Measurements from ENCODE around the gene FAM171A2. TPM values are rescaled to one million over a fixed set of nuclear protein-coding genes. Genes with fewer than 3 reads are reported as not detected.

Gene FAM171A2
- total RNA-seq, 1 donor from 2014 or later, result 1.7 TPM

- Histone ChIP-seq H3K4me3 (peak overlapping the region in 1 of 2 donors; percentile 88), H3K4me1 (peaks cover 7 to 24% of the 10 kb centered on the region in 2 donors), H3K27me3 (no peaks in the 10 kb centered on the region), H3K27ac (peak overlapping the region; percentile 88 to 96), H3K9me3 (no peaks in the 10 kb centered on the region), H3K36me3 (peaks cover under 1 to 3% of the 10 kb centered on the region in 2 donors)
- TF ChIP-seq, protein P1, sequence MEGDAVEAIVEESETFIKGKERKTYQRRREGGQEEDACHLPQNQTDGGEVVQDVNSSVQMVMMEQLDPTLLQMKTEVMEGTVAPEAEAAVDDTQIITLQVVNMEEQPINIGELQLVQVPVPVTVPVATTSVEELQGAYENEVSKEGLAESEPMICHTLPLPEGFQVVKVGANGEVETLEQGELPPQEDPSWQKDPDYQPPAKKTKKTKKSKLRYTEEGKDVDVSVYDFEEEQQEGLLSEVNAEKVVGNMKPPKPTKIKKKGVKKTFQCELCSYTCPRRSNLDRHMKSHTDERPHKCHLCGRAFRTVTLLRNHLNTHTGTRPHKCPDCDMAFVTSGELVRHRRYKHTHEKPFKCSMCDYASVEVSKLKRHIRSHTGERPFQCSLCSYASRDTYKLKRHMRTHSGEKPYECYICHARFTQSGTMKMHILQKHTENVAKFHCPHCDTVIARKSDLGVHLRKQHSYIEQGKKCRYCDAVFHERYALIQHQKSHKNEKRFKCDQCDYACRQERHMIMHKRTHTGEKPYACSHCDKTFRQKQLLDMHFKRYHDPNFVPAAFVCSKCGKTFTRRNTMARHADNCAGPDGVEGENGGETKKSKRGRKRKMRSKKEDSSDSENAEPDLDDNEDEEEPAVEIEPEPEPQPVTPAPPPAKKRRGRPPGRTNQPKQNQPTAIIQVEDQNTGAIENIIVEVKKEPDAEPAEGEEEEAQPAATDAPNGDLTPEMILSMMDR (IDR thresholded peaks at IDR 0.05), result no peak
- intact Hi-C loops (cut with DNase I), result loop anchor here (2.0 to 10.0 kb wide), 2 partner anchors 256 to 422 kb away; partner anchors contain the start of genes G6PC3 and MPP2
- DNase-seq (ENCODE audit: low spot score in 2 of 2), result peak; percentile 89 to 98
Measured at GRCh38 chr17:44326861-44327444, 36.7 kb downstream of the FAM171A2 start.

DNA sequence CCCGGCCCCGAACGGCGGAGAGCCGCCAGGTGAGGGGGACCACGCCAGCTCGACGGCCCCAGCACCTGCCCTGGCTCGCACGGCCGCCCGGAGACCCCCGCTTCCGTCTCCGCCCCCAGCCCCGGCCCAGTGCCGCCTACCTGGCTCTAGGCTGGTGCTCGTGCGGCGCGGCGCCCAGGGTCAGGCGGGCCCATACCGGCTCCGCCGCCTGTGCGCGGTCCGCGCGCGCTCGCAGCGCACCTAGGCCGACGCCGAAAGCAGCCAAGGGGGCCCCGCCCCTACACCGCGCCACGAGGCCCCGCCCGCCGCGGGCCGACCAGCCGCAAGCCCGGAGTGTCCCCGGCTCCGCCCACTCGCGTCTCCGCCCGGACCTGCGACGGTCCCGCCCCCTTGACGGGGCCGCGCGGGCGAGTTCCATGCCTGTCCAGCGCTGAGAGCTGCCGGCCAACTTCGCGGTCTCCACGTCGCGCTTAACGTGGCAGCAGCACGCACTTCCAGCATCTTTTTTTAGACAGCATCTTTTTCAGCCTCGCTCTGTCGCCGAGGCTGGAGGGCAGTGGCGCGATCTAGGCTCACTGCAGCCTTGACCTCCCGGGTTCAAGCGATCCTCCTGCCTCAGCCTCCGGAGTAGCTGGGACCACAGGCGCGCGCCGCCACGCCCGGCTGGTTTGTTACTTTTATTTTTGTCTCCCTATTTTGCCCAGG, 38.9 kb downstream of the FAM171A2 start, which contains the start of gene SLC25A39:
Gene SLC25A39 (minus strand): TSS at position 253 of the 705 bp plus-strand sequence. CDS start 1,261 bp downstream, outside the sequence.
- H3K27me3 ChIP-seq, result no peaks in the 10 kb centered on the region
- H3K4me1 ChIP-seq, result peaks cover 7 to 20% of the 10 kb centered on the region in 2 donors
- H3K36me3 ChIP-seq, result peaks cover 22 to 25% of the 10 kb centered on the region in 2 donors
- H3K4me3 ChIP-seq, result peak within 1 kb of the TSS; percentile 74 to 88
- TF ChIP-seq, protein P1 (IDR thresholded peaks at IDR 0.05), result no peak
- DNase-seq (ENCODE audit: low spot score in 2 of 2), result peak; percentile 67 to 97
- H3K27ac ChIP-seq, result peak within 1 kb of the TSS; percentile 88 to 96
- H3K9me3 ChIP-seq, result no peaks in the 10 kb centered on the region
- intact Hi-C loops (cut with DNase I), result loop anchor here (1.0 to 10.0 kb wide), 6 partner anchors 20 to 420 kb away; partner anchors contain the start of genes GRN and MPP2

DNA sequence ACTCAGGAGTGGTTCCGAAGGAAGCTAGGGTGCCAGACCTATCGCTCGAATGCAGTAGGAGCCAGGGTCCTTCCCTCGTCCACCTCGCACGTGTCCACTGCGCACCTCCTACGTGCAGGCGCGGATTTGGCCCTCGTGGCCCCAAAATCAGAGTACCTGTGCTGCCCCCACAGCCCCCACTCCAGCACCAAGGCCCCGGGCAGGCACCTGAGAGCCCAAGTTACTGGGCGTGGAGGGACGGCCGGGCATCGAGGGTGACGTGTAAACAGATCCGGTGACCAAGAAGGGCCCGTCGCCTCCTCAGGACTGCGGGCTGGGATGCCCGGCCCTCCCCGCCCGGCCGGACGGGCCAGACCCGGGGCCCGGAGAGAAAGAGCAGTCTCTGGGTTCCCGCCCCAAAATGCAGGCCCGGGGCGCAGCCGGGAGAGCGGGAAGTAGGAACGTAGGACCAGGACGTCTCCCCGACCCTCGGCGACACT, 39.5 kb downstream of the FAM171A2 start:
- intact Hi-C loops (cut with DNase I), result loop anchor here (1.0 to 10.0 kb wide), 5 partner anchors 21 to 419 kb away; partner anchors contain the start of genes GRN and MPP2

GRCh38 chr17:44323359-44324091, 40.1 kb downstream of the FAM171A2 start:
- H3K27me3 ChIP-seq, result no peaks in the 10 kb centered on the region
- intact Hi-C loops (cut with DNase I), result loop anchor here (1.0 to 10.0 kb wide), 5 partner anchors 21 to 419 kb away; partner anchors contain the start of genes GRN and MPP2
- H3K9me3 ChIP-seq, result no peaks in the 10 kb centered on the region
- DNase-seq (ENCODE audit: low spot score in 2 of 2), result no peak
- H3K36me3 ChIP-seq, result peaks cover 28 to 30% of the 10 kb centered on the region in 2 donors
- TF ChIP-seq, protein P1 (IDR thresholded peaks at IDR 0.05), result no peak
- peak overlapping the region; percentile 74 to 88 for H3K4me3 ChIP-seq
- H3K27ac ChIP-seq, result no peak overlapping the region
- peaks cover 7 to 20% of the 10 kb centered on the region in 2 donors for H3K4me1 ChIP-seq

More for the DNA sequence above, 39.5 kb downstream of the FAM171A2 start:
- Histone ChIP-seq H3K9me3 (no peaks in the 10 kb centered on the region), H3K4me1 (peaks cover 7 to 20% of the 10 kb centered on the region in 2 donors), H3K27me3 (no peaks in the 10 kb centered on the region), H3K27ac (peak overlapping the region; percentile 88 to 96), H3K36me3 (peaks cover 28 to 30% of the 10 kb centered on the region in 2 donors), H3K4me3 (peak overlapping the region; percentile 74 to 88)
- TF ChIP-seq, protein P1 (IDR thresholded peaks at IDR 0.05), result no peak
- no peak for DNase-seq (ENCODE audit: low spot score in 2 of 2)
